NK-92 treated with Interleukin-12 subunit alpha and Interleukin-12 subunit beta, amount 100 ng/mL, for 24 hours (cell line): Measurements from ENCODE around the gene CCDC8.
"Not testable (repeated sequence)": the region's sequence is repeated elsewhere in the genome, so short reads cannot be mapped to it uniquely, and the experiment has no call there.

Experiments
- DNase-seq: peaks from one replicate; lab custom pipeline; 2025; lab: John Stamatoyannopoulos, UW

CCDC8 gene

DNA sequence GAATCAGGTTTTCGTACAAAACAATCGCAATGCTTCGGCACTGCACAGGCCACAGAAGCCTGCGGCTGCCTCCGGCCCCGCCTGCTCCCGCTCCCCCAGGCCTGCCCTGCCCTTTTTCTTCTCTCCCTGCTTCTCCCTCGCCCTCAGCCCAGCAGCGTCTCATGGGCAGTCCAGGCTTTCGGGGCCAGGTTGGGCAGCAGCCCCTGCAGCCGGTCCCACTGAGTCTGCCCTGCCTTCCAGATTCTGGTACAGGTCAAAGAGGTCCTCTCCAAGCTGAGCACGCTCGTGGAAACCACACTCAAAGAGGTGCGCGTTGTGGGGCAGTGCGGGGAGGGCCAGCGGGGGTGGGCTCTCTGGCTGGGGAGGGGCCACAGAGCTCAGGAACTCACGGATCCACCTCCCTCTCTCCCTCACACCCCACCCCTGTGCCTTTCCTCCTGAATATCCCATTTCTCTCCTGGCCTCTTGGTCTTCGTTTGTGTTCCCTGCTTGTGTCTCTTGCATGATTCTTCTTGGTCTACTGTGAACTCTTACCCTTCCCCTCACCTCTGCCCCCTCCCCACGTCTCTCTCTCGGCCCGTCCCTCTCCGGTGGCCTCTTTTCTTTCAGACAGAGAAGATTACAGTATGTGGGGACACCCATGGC, 30.1 kb downstream of the CCDC8 start:
- no peak for DNase-seq

DNA sequence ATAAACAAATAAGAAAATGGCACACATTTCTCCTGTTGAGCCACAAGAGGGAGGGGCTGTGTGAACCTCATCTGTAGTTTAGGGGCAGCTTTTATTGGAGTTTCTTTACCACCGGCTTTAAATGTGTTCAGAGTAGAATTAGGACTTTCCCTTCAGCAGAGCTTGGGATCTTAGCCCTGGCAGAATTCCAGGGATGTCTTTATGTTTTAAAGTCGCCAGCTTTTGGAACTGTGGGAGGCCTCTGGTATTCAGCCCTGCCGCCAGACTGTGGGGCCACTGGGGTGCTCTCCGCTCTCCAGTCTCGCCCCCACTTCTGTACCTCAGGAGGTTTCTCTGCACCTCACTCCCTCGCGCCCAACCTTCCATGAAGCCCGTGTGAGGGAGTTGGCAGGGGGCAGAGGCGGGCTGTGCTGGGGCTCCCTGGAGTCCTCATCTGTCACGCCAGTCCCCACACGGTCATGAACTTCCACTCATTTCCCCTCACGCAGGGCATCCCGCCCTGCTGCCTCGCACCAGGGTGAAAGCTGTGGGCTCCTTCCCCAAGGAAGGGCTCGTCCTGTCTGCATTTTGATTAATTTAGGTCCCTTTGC, 31.5 kb downstream of the CCDC8 start:
- no peak for DNase-seq

DNA sequence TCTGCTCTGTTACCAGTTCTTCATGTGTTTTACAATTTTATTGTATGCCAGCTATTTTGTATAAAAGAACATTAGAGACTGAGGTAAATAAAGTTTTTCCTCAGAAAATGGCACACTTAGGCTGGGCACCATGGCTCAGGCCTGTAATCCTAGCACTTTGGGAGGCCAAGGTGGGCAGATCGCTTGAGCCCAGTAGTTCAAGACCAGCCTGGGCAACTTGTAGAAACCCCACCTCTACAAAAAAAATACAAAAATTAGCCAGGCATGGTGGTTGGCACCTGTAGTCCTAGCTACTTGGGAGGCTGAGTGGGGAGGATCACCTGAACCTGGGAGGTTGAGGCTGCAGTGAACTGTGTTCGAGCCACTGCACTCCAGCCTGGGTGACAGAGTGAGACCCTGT, 32.0 kb downstream of the CCDC8 start:
- DNase-seq = no peak

DNA sequence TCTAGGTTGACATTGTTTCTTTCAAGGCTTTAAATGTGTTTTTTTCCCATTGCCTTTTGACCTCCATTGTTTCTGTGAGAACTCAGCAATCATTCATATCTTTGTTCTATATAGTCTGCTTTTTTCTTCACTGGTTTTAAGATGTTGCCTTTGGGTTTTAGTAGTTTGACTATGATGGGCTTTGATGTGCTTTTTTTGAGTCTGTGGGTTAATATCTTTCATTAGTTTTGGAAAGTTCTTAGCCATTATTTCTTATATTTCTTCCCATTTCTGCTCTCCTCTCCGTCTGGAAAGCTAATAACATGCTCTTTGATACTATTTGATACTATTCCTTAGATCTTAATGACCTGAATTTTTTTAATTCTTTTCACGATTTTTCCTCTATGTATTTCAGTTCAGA, 32.7 kb downstream of the CCDC8 start:
- DNase-seq = no peak

DNA sequence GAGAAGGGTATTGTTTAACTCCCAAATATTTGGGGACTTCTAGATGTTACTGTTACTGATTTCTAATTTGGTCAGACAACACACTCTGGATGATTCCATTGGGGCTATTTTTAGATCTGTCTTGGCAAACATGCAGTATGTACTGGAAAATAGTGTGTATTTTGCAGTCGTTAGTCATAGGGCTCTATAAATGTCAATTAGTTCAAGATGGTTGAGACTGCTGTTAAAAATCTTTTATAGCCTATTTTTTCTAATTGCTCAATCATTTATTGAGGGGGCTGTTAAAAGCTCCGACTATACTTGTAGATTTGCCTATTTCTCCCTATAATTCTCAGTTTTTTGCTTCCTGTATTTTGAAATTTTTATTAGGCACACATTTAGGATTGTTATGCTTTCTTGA, 35.1 kb downstream of the CCDC8 start:
- DNase-seq = no peak

DNA sequence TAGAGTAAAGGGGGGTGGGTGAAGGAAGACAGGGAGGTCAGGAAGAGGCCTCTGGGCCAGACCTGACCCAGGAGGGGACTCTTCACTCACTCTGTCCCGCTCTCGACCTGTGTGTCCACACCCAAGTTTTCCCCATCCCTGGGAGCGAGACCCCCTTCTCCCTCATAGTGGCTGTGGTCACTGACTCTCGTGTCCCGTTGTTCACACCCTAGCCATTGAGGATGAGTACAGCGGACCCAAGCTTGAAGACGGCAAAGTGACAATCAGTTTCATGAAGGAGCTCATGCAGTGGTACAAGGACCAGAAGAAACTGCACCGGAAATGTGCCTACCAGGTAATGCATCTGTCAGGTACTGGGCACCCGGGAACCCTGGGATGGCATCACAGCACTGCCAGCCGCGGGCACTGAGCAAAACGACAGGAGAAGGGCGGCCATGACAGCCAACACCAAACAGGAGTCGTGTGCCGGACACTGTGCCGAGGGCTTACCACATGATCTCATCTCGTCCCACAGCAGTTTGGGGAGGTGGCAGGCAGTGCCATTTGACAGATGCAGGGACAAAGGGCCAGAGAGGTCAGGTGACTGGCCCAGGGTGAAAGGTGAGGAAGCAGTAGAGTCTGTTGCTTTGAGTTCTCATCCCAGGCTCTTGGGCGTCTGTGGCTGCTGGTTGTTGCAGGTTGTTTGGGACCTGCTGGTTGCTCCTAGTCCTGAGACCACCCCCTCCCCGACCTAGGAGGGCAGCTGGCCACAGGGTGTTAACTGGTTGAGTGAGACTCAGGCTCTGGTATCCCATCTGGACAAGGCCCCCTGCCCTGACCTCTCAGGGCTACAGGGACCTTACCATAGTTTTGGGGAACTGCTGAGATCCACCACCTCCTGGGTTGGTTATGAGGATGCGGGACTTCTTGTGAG, 36.9 kb downstream of the CCDC8 start:
- DNase-seq = no peak

DNA sequence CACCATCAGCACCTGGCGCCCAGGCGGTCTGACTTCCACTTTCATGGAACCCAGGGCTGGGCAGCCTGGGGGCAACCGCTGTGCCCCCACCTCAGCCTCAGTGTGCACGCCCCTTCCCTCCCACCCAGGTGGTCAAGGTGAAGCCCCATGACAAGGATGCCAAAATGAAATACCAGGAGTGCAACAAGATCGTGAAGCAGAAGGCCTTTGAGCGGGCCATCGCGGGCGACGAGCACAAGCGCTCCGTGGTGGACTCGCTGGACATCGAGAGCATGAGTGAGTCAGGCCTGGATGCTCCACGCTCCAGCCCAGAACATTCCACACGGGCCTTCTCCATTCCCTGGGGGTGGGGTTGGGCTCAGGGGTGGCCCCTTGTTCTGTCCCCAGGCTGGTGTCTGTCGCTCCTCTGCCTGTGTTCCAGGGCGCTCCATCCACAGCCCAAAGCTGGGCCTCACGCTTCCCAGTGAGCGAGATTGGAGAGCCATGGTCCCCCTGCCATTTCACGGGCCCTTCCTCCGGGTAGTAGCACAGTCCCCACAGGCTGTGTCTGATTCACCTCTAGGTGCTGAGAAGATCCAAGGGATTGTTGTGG, 37.8 kb downstream of the CCDC8 start:
- not testable (repeated sequence) for DNase-seq

DNA sequence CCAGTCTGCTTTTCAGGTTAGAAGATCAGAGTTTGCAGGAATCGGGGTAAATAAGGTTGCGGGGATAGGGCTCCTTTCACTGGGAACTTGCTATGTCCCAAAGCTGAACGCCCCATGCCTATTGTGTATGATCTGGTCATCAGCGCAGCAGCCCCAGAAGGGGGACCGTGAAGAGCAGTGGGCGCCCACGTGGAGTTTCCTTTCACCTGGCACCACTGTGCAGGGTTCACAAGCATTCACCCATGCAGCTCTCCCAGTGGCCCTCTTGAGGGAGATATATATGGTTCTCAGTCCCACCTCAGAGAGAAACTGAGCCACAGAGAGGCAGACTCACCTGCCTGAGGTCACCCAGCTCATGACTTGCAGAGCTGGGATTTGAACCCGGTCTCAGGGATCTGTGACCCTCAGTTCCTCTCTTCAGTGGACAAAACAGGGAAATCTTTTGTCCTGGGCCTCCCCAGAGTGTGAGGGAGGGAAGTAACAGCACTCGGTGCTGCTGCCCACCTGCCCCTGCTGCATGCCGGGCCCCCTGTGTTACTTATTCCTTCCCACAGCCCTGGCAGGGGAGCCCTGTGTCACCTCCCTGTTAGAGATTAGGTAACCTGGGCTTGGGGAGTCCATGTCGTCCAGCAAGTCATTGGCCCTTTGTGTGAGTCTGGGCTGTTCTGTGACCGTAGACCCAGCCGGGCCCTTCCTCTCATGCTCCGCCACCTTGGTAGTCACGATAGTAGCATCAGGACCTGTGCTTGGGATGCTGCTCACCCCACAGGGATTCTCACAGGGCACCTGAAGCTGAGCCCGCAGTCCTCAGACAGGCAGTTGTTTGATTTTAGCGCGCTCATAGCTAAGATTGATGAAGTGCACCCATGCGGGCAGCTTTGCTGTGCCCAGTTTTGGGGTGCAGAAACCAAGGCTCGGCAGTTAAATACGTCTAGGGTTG, 38.6 kb downstream of the CCDC8 start:
- no peak for DNase-seq

DNA sequence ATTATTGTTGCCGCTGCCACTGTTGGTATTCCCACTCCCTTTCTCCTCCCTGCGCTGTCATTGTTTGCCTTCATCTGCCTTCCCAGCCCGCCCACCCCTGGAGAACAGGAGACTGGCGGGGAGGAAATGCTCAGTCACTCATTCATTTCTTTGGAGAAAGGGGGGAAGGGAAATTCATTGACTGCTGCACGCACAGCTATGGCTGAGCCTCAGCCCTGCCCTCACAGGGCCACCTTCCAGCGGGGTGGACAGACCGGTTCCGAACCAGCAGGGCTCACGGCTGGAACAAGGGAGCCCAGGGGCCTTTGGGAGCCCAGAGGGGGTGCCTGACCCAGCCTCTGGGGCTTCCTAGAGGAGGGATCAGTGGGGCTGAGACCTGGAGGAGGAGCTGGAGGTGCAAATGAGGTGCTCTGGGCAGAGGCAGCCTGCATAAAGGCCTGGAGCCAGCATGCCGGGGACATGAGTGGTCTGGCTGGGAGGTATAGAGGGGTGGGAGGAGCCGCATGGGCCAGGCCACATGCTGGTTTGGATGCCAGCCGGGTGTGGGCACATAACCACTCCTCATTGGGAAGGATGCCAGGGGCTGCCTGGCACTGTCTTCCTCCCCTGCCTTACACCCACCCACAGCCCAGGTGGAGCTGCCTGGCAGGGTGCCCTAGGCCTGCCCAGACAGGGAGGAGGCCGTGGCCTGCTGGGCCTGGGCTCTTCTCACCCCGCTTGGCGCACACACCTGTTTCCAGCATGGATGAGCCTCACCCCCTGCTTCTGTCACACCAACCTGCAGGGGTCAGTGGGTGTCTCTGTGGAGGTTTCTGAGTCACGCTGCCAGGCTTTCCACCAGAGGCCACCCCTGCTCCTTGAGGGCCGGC, 39.6 kb downstream of the CCDC8 start:
- DNase-seq = no peak

DNA sequence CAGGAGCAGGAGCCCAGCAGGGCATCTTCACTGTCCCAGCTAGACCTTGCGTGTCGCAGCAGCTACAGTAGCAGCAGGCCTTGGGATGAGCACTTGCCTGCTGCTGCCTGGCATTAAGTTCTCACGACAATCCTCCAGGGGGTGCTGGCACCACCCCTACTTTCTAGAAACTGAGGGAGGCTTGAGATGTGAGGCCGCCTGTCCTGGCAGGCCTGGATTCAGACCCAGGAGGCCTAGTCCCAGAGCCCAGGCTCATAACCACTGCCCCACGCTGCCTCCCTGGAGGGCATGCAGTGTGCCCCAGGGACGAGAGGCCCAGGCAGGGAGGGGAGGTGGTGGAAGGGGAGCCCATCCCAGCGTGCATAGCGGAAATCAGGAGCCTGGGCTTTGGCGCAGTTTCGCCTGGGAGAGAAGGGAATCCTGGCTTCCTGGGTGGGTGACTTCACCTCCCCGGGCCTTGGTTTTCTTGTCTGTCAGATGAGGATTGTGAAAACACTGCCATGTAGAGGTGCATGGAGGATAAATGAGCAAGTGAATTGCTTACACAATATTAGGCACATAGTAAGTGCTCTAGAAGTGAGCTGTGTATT, 40.4 kb downstream of the CCDC8 start:
- DNase-seq = no peak

DNA sequence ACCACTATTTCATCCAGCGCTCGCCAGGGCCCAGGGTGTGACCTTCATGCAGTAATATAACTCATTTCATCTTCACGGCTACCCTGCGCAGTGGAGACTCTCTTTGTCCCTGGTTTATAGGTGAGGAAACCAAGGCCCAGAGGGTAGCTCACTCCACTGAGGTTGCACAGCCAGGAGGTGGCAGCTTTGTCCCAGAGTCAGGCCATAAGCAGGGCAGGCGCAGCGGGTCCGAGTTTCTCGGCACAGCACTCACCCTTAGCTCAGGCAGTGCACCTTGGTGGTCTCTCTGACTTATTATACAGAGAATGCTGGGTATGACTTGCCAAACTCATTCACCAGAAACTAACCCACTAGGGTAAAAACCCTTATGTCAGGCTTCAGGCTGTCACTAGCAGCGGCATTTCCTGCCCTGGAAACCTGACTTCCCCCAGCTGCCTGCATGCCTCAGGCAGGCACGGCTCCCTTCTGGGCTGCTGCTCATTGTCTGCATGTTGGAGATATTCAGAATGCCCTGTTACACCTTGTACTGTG, 41.9 kb downstream of the CCDC8 start:
- DNase-seq = no peak

DNA sequence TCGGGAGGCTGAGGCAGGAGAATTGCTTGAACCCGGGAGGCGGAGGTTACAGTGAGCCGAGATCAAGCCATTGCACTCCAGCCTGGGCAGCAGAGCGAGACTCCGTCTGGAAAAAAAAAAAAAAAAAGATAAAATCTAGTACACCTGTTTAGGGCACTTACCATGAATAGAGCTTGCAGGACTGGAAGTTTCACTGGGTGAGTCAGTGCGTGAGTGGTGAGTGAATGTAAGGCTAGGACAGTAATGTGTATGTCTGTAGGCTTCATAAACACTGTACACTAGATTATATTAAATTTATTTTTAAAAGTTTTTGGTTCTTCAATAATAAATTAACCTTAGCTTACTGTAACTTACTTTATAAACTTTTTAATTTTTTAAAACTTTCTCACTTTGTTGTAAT, 43.5 kb downstream of the CCDC8 start:
- DNase-seq = no peak

DNA sequence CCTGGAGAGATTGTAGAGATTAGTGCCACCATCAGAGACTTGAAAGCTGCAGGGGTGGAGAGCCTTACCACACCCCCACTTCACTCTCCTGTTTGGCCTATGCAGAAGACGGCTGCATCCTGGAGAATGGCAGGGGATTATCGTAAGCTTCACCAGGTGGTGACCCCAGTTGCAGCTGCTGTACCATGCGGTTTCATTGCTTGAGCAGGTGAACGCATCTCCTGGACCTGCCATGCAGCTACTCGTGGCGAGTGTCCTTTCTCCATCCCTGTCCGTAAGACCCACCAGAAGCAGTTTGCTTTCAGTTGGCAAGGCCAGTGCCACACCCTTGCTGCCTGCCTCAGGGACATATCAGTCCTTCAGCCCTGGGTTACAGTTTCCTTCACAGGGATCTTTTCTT, 45.2 kb downstream of the CCDC8 start:
- no peak for DNase-seq

DNA sequence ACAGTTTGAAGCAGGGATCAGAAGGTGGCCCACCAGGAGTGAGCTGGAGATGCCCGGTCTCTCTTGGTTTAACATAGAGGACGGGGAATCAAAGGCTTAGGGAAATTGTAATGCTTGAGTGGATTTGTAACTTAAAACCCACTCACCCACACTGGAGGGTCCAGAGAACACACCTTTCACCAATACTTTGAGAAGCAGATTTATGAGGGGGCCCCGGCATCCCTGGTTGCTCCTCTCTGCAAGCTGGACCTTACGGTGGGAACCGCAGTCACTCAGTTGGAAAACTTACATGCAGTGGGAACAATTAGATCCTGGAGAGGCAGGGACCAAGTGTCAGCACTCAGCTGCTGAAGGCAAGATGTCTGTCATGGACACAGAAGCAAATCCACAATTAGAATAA, 45.9 kb downstream of the CCDC8 start:
- DNase-seq = no peak

DNA sequence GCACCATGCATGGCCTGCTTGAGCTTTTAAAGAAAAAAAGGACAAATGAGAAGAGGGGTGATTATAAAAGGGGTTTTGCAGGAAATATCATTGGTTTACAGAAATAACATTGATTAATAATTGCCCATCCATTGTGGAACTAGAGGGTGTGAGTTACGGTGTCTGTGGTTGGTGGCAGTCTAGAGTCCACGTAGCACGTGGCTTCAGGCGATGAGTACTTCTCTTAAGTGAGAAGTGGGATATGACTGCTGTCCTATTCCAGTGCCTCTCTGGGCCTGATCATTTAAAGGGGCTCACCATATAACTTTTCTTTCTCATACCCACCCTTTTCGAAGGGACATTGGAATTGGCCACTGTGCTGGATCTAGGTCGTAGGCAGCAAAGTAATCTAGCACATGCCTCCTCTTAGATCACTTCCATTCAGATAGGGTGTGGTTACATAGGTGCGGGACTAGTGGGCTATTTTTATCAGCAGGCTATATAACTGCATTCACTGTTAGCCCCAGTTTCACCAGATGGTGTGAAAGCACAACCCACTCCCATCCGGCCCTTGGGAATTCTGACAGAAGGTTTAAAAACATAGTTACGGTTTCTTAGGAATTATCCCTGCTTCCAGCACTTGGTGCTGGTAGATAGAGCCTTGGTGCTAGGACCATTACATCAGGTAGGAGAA, 46.6 kb downstream of the CCDC8 start:
- no peak for DNase-seq

DNA sequence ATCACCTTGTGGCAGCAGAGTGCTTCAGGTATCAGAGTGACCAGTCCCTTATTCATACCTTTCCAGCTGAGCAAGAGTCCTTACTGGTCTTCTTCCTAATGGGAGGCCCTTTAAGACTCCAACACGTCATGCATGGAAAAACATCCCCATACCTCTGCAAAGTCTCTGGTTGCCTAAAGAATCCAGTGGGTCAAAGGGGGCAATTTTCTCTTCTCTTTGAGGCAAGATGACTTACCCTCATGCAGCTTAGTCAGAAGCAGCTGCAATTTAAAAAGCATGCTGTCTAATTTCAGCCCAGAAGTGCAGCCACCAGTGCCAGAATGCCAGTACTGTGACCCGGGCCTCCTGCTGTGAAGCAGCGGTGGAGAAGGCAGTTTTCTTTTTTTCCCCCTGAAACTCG, 47.8 kb downstream of the CCDC8 start:
- DNase-seq = no peak

DNA sequence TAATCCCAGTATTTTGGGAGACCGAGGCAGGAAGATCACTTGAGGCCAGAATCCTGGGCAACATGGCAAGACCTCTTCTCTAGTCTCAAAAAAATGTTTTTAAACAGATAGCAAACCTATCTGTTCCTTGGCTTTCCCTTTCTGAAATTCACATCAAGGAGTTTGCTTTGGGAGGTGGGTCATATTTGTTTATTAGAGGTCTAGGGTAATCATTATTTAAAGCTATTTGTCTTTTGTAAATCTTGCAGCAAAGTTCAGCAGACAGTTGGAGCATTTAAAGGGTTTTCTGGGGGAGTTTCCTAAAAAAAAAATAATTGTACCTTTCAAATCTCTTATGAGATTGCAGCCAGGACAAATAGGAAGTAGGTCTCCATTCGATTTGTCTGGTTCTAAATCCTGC, 49.0 kb downstream of the CCDC8 start:
- no peak for DNase-seq

DNA sequence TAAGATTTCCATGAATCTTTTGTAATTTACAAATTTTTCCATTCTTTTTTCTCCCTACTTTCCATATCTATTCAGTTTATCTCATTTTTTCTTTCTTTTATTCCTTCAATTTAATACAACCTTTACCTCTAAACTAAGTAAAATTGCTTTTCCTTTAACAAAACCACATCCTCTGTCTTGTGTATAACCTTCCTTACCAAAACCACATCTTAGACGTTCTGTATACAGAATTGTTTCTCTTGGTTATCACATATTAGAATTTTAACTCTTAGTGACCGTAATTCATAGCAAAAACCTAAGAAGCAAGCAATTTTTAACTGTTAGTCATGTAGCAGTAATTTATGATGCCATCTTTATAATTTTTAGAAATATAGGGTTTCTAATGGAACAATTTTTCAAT, 51.4 kb downstream of the CCDC8 start:
- no peak for DNase-seq
